CD14-positive monocyte (primary cell): Measurements from ENCODE around the gene EXOC6. TPM values are rescaled to one million over a fixed set of nuclear protein-coding genes. Genes with fewer than 3 reads are reported as not detected.

ENCODE experiments used
- DNase-seq, 3 donors: peaks; one replicate each; pipeline ENCODE4 v3.0.0-alpha.2; 2011 to 2022
- H2AFZ ChIP-seq: 2 replicates; pipeline ENCODE4 v1.6.0; 2012; ENCODE audit warnings: mild to moderate bottlenecking, low read depth, low read length, inconsistent platforms; ENCODE audit not compliant: insufficient read depth, poor library complexity, severe bottlenecking
- H3K27ac ChIP-seq, 2 donors: 1 replicate in 1 of 2; 2 replicates in 1 of 2; pipeline ENCODE4 v1.5.1; 2012 to 2013; ENCODE audit warnings: low read length in 2 of 2, control low read depth in 1 of 2, inconsistent platforms in 1 of 2, low read depth in 1 of 2, mild to moderate bottlenecking in 1 of 2
- H3K27me3 ChIP-seq, 2 donors: one replicate each; pipeline versions ENCODE4 v1.6.0 to v1.6.1; 2011 to 2013; ENCODE audit warnings: low read length in 2 of 2; ENCODE audit not compliant: control insufficient read depth in 2 of 2, insufficient read depth in 2 of 2
- H3K36me3 ChIP-seq, 2 donors: replicated peaks in 1 of 2; 1 replicate in 1 of 2; 2 replicates in 1 of 2; pipeline versions ENCODE4 v1.5.1 to v1.6.1; 2012 to 2013; ENCODE audit warnings: low read length in 2 of 2, control low read depth in 1 of 2, inconsistent platforms in 1 of 2, mild to moderate bottlenecking in 1 of 2; ENCODE audit not compliant: insufficient read depth in 2 of 2, control insufficient read depth in 1 of 2
- H3K4me1 ChIP-seq, 2 donors: 1 replicate in 1 of 2; 2 replicates in 1 of 2; pipeline versions ENCODE4 v1.5.1 to v1.6.1; 2012 to 2013; ENCODE audit warnings: low read length in 2 of 2, control low read depth in 1 of 2, inconsistent platforms in 1 of 2, mild to moderate bottlenecking in 1 of 2, moderate library complexity in 1 of 2; ENCODE audit not compliant: insufficient read depth in 2 of 2, control insufficient read depth in 1 of 2
- H3K4me2 ChIP-seq: replicated peaks from 2 replicates; pipeline ENCODE3; 2012; ENCODE audit warnings: low read length, moderate library complexity, mild to moderate bottlenecking; ENCODE audit not compliant: poor library complexity, severe bottlenecking; ENCODE audit errors: extremely low read depth
- H3K4me3 ChIP-seq, 3 experiments: fragments of 200-600 bp in 1 of 3; sonication (generic) in 1 of 3; replicated peaks in 1 of 3; 1 replicate in 2 of 3; 2 replicates in 1 of 3; pipeline ENCODE4 v1.5.1; 2011 to 2013; ENCODE audit warnings: low read length in 3 of 3, mild to moderate bottlenecking in 3 of 3, control low read depth in 2 of 3, low read depth in 2 of 3, inconsistent platforms in 1 of 3, moderate library complexity in 1 of 3
- H3K79me2 ChIP-seq: 2 replicates; pipeline ENCODE4 v1.6.0; 2012; ENCODE audit warnings: mild to moderate bottlenecking, control low read depth, inconsistent platforms, low read length, moderate library complexity; ENCODE audit not compliant: insufficient read depth
- H3K9ac ChIP-seq: 2 replicates; pipeline ENCODE4 v1.6.0; 2017; ENCODE audit warnings: low read length, mild to moderate bottlenecking; ENCODE audit not compliant: insufficient read depth, poor library complexity, severe bottlenecking
- H3K9me3 ChIP-seq, 2 donors: replicated peaks in 1 of 2; 1 replicate in 1 of 2; 2 replicates in 1 of 2; pipeline versions ENCODE4 v1.5.1 to v1.6.1; 2012 to 2013; ENCODE audit warnings: low read length in 2 of 2, control low read depth in 1 of 2; ENCODE audit not compliant: control insufficient read depth in 1 of 2, insufficient read depth in 1 of 2
- H4K20me1 ChIP-seq: 2 replicates; pipeline ENCODE4 v1.6.0; 2012; ENCODE audit warnings: mild to moderate bottlenecking, low read length, control low read depth, moderate library complexity; ENCODE audit not compliant: insufficient read depth
- H3K27ac Mint-ChIP-seq, 7 donors: one replicate each; pipeline ENCODE4 v1.8.0; 2020; ENCODE audit warnings: mild to moderate bottlenecking in 7 of 7, mixed read lengths in 7 of 7, moderate library complexity in 6 of 7, inconsistent platforms in 2 of 7
- H3K27me3 Mint-ChIP-seq, 3 donors: one replicate each; pipeline ENCODE4 v1.8.0; 2021 to 2022; ENCODE audit warnings: low read depth in 3 of 3, mild to moderate bottlenecking in 3 of 3, mixed read lengths in 3 of 3, moderate library complexity in 3 of 3, inconsistent platforms in 1 of 3
- H3K36me3 Mint-ChIP-seq, 2 donors: one replicate each; pipeline ENCODE4 v1.8.0; 2020; ENCODE audit warnings: mixed read lengths in 2 of 2, inconsistent platforms in 1 of 2, mild to moderate bottlenecking in 1 of 2
- H3K4me1 Mint-ChIP-seq: one replicate; pipeline ENCODE4 v1.8.0; 2020; ENCODE audit warnings: mild to moderate bottlenecking, mixed read lengths
- H3K4me3 Mint-ChIP-seq, 2 donors: one replicate each; pipeline ENCODE4 v1.8.0; 2020; ENCODE audit warnings: mild to moderate bottlenecking in 2 of 2, mixed read lengths in 2 of 2, moderate library complexity in 1 of 2
- H3K9me3 Mint-ChIP-seq, 7 donors: one replicate each; pipeline ENCODE4 v1.8.0; 2020 to 2022; ENCODE audit warnings: mixed read lengths in 7 of 7, mild to moderate bottlenecking in 6 of 7, moderate library complexity in 6 of 7, inconsistent platforms in 2 of 7
- CTCF ChIP-seq: fragments of 200-600 bp; IDR thresholded peaks from one replicate; pipeline ENCODE4 v1.8.0; 2022; ENCODE audit warnings: antibody characterized with exemption, mild to moderate bottlenecking
- WGBS: methylation state at CpG from one replicate; pipeline ENCODE4 v1.1.5; 2013; ENCODE audit warnings: missing lambda C conversion rate; ENCODE audit not compliant: insufficient coverage; 5-methylcytosine and 5-hydroxymethylcytosine counted together
- intact Hi-C, 2 donors: fragments of 100-400 bp; cut with micrococcal nuclease; formaldehyde crosslinking; loops; one replicate each; pipeline versions ENCODE4 v1.15.0 to v1.15.1; 2023
- polyA plus RNA-seq, 3 donors: library from polyadenylated mRNA; depleted of rRNA in 1 of 3; unstranded in 2 of 3; stranded (reverse) in 1 of 3; fragments of 300-500 nt in 2 of 3; fragments of >200 nt in 1 of 3; fragmentation: Illumina TruSeq in 2 of 3; gene quantifications; 1 replicate in 2 of 3; 2 replicates in 1 of 3; pipeline ENCODE4 v1.2.3, GENCODE V29; 2012 to 2021

Gene EXOC6
- polyA plus RNA-seq, 3 donors, result 7.5 to 9.6 (median 8.3) TPM

GRCh38 chr10:92915892-92916291, 67.6 kb downstream of the EXOC6 start:
- Histone ChIP-seq H3K79me2 (no peaks in the 10 kb centered on the region), H2AFZ (no peak overlapping the region), H3K36me3 (peaks cover 5 to 66% of the 10 kb centered on the region in 2 donors), H3K27me3 (no peaks in the 10 kb centered on the region), H3K27ac (no peak overlapping the region), H3K9ac (no peak overlapping the region), H3K9me3 (peaks cover 0 to 9% of the 10 kb centered on the region in 2 donors), H3K4me2 (no peak overlapping the region), H4K20me1 (no peaks in the 10 kb centered on the region), H3K4me3 (no peak overlapping the region), H3K4me1 (no peaks in the 10 kb centered on the region)
- Mint-ChIP-seq H3K4me1 (peaks cover 7% of the 10 kb centered on the region), H3K27ac (no peak overlapping the region), H3K27me3 (no peaks in the 10 kb centered on the region), H3K9me3 (peaks cover 2 to 11% (median 5%) of the 10 kb centered on the region in 7 donors), H3K36me3 (peaks cover 48 to 64% of the 10 kb centered on the region in 2 donors), H3K4me3 (no peak overlapping the region)
- 100% methylated on average over 2 of the region's 3 CpGs for WGBS
- intact Hi-C loops, result no loop called here
- no peak for DNase-seq
- no peak for TF ChIP-seq CTCF

- Mint-ChIP-seq H3K36me3 (peaks cover 46 to 66% of the 10 kb centered on the region in 2 donors), H3K27ac (no peak overlapping the region)
- H3K9ac ChIP-seq, result no peak overlapping the region
Measured at GRCh38 chr10:92916433-92916832, 68.1 kb downstream of the EXOC6 start.

More at GRCh38 chr10:92916433-92916832, 68.1 kb downstream of the EXOC6 start:
- intact Hi-C loops, result no loop called here
- no peak for DNase-seq
- Histone ChIP-seq H3K27ac (no peak overlapping the region), H3K27me3 (no peaks in the 10 kb centered on the region), H2AFZ (no peak overlapping the region), H3K4me1 (no peaks in the 10 kb centered on the region), H3K79me2 (no peaks in the 10 kb centered on the region), H3K4me3 (no peak overlapping the region), H3K9me3 (peaks cover 4 to 11% of the 10 kb centered on the region in 2 donors), H4K20me1 (no peaks in the 10 kb centered on the region), H3K4me2 (no peak overlapping the region), H3K36me3 (peaks cover 7 to 65% of the 10 kb centered on the region in 2 donors)
- WGBS, result no CpG with 5 or more reads among the region's 2 CpGs
- H3K4me1 Mint-ChIP-seq, result peaks cover 7% of the 10 kb centered on the region
- peaks cover 5 to 16% (median 8%) of the 10 kb centered on the region in 7 donors for H3K9me3 Mint-ChIP-seq
- no peaks in the 10 kb centered on the region for H3K27me3 Mint-ChIP-seq
- TF ChIP-seq CTCF, result no peak
- H3K4me3 Mint-ChIP-seq, result no peak overlapping the region
